NOMO-1 (cell line): ENCODE results near the gene ENDOV.

Experiments used
- DNase-seq, 2 experiments: peaks; one replicate each; lab custom pipeline; 2025; ENCODE audit not compliant: unreplicated experiment in 2 of 2; lab: John Stamatoyannopoulos, UW

Gene ENDOV

GRCh38 chr17:80414803-80415625 lies at the start of gene ENDOV:
Gene ENDOV, plus strand, starts transcription at chr17:80415167. Its CDS starts 28 bp downstream, at chr17:80415195.
- DNase-seq = peak; percentile 91 to 97

- DNase-seq = no peak
These were observed 49.0 kb upstream of the ENDOV start for GRCh38 chr17:80365983-80366382.

GRCh38 chr17:80367503-80367902 lies 47.5 kb upstream of the ENDOV start:
- DNase-seq = no peak

GRCh38 chr17:80371196-80371595 lies 43.8 kb upstream of the ENDOV start:
- DNase-seq = no peak

- no peak for DNase-seq
These were observed 42.5 kb upstream of the ENDOV start for GRCh38 chr17:80372456-80372855.

GRCh38 chr17:80372922-80373570 lies 41.9 kb upstream of the ENDOV start:
- no peak for DNase-seq

GRCh38 chr17:80374039-80374731 lies 40.8 kb upstream of the ENDOV start:
- DNase-seq = no peak

GRCh38 chr17:80374732-80375585 lies 40.0 kb upstream of the ENDOV start:
- no peak for DNase-seq

GRCh38 chr17:80376531-80376930 lies 38.4 kb upstream of the ENDOV start:
- no peak for DNase-seq

- DNase-seq = no peak
These were observed 37.2 kb upstream of the ENDOV start for GRCh38 chr17:80377798-80378197.

GRCh38 chr17:80379348-80379747 lies 35.6 kb upstream of the ENDOV start:
- DNase-seq = no peak

- DNase-seq = no peak
These were observed 34.9 kb upstream of the ENDOV start for GRCh38 chr17:80380068-80380467.

GRCh38 chr17:80380555-80381002 lies 34.4 kb upstream of the ENDOV start:
- DNase-seq = no peak

- DNase-seq = no peak
These were observed 33.5 kb upstream of the ENDOV start for GRCh38 chr17:80381416-80381923.

GRCh38 chr17:80382446-80382845 lies 32.5 kb upstream of the ENDOV start:
- DNase-seq = no peak

- no peak for DNase-seq
These were observed 32.0 kb upstream of the ENDOV start for GRCh38 chr17:80382956-80383355.

GRCh38 chr17:80384078-80384960 lies 30.6 kb upstream of the ENDOV start:
- no peak for DNase-seq

- DNase-seq = no peak
These were observed 29.9 kb upstream of the ENDOV start for GRCh38 chr17:80385046-80385445.

GRCh38 chr17:80386341-80386740 lies 28.6 kb upstream of the ENDOV start:
- DNase-seq = no peak
